Placental pericyte (primary cell): ENCODE results near the gene OR6Y1. TPM values are rescaled to one million over a fixed set of nuclear protein-coding genes. Genes with fewer than 3 reads are reported as not detected.

ENCODE experiments used
- total RNA-seq: library from RNA; depleted of rRNA; stranded (reverse); fragments of >200 nt; gene quantifications from 2 replicates; pipeline ENCODE4 v1.2.3, GENCODE V29; 2012

The OR6Y1 gene, protein sequence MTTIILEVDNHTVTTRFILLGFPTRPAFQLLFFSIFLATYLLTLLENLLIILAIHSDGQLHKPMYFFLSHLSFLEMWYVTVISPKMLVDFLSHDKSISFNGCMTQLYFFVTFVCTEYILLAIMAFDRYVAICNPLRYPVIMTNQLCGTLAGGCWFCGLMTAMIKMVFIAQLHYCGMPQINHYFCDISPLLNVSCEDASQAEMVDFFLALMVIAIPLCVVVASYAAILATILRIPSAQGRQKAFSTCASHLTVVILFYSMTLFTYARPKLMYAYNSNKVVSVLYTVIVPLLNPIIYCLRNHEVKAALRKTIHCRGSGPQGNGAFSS
- not detected in 2 replicates for total RNA-seq

DNA sequence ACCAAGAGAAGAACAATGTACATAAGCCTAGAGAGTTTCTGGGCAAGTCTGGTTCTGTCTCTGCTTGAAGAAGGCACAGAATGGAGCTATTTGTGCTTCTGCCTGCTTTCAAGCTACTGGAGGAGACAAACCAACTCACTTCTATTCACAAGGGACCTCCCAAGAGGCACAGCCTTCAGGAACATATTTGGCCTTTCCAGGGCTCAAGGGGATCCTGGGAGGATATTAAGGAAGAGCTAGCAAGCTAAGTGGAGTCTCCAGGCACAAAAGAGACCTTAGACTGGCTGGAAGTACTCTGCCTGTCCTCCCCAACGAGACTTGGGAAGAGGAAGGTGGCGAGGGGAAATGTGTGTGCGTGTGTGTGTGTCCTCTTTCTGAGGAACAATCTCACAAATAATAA, at the start of gene OR6Y1:
Gene OR6Y1 (minus strand): TSS at position 54 of the 400 bp plus-strand sequence. CDS start 6,300 bp downstream, outside the sequence.

DNA sequence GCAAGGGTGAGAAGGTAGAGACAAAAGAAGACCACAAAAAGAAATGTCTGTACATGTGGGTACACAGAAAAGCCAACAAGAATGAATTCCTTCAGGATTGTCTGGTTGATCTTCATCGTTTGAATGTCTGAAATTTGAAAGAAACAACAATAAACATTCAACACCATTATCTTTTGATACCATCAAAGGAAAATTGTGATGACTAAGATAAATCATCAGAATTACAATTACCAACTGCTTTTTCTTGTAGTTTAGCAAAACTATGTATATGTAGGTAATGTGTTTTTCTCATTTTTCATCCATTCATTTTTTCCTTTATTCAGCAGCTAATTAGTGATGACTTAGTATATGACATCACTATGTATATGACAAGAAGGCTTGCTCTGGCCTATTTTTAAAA, 25.5 kb upstream of the OR6Y1 start, which contains the start of gene OR10X1:
Gene OR10X1 (minus strand): TSS at position 167 of the 400 bp plus-strand sequence. CDS start 0 bp downstream, at position 167.

DNA sequence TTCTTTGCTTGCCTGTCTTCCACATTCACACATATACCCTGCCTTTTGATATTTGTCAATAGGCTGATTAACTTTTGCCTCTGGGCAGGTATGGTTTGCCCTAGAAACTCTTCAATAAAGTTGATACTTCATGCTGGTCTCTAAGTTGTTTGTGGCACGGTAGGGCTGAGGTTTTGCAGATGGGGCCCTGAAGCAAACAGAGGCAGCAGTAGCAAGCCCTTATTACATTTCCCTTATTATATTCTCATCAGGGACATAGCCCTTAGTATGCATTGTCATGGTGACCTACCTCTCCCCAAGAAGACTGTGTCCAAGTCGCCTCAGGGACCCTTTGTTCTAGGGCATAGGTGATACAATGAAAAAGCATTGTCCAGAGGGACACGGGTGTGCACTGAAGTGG, 16.3 kb upstream of the OR6Y1 start, which contains the start of gene OR6P1:
Gene OR6P1 (minus strand): TSS at position 101 of the 400 bp plus-strand sequence. CDS start 6,976 bp downstream, outside the sequence.

Other genes with a start within 250 kb of the OR6Y1 start
- not detected in 2 replicates for gene CD1B, start 222.9 kb downstream of the OR6Y1 start, total RNA-seq
- not detected in 2 replicates for gene CD1E, start 200.5 kb downstream of the OR6Y1 start, total RNA-seq
- gene OR10T2, start 154.9 kb downstream of the OR6Y1 start, total RNA-seq: not detected in 2 replicates
- not detected in 2 replicates for gene OR10K2, start 128.2 kb downstream of the OR6Y1 start, total RNA-seq
- gene OR10K1, start 92.6 kb downstream of the OR6Y1 start, total RNA-seq: not detected in 2 replicates
- not detected in 2 replicates for gene OR10R2, start 82.2 kb downstream of the OR6Y1 start, total RNA-seq
- not detected in 2 replicates for gene OR6P1, start 16.2 kb upstream of the OR6Y1 start, total RNA-seq
- not detected in 2 replicates for gene OR10X1, start 25.5 kb upstream of the OR6Y1 start, total RNA-seq
- gene OR10Z1, start 50.9 kb upstream of the OR6Y1 start, total RNA-seq: not detected in 2 replicates
- gene SPTA1, start 132.3 kb upstream of the OR6Y1 start, total RNA-seq: not detected in 2 replicates
- not detected in 2 replicates for gene OR6K2, start 146.2 kb upstream of the OR6Y1 start, total RNA-seq
- gene OR6K3, start 166.3 kb upstream of the OR6Y1 start, total RNA-seq: not detected in 2 replicates
- not detected in 2 replicates for gene OR6K6, start 200.3 kb upstream of the OR6Y1 start, total RNA-seq
- not detected in 2 replicates for gene OR6N1, start 217.8 kb upstream of the OR6Y1 start, total RNA-seq
- gene OR6N2, start 226.8 kb upstream of the OR6Y1 start, total RNA-seq: not detected in 2 replicates